Body of pancreas (tissue), 4 donors: ENCODE results near the gene GMDS.

Experiments used
- CTCF ChIP-seq, 7 experiments: fragments of 450-650 bp in 4 of 7; fragments of 200-600 bp in 3 of 7; sonication (generic) in 3 of 7; IDR thresholded peaks; one replicate each; pipeline ENCODE4 v1.5.1; 2016 to 2019; ENCODE audit warnings: antibody characterized with exemption in 7 of 7
- POLR2A ChIP-seq, 3 donors: fragments of 450-650 bp; IDR thresholded peaks; one replicate each; pipeline ENCODE4 v1.6.1; 2016; ENCODE audit warnings: antibody characterized with exemption in 3 of 3, mild to moderate bottlenecking in 2 of 3

GRCh38 chr6:1577146-1577680 is 668.2 kb downstream of the GMDS start:
- TF ChIP-seq CTCF (IDR thresholded peaks at IDR 0.05) (no peak), POLR2A (IDR thresholded peaks at IDR 0.05) (no peak)
